Body of pancreas (tissue), 4 donors: ENCODE measurements around the gene TTLL11.

ENCODE experiments used
- POLR2A ChIP-seq, 3 donors: fragments of 450-650 bp; IDR thresholded peaks; one replicate each; pipeline ENCODE4 v1.6.1; 2016; ENCODE audit warnings: antibody characterized with exemption in 3 of 3, mild to moderate bottlenecking in 2 of 3
- TF ChIP-seq, protein P1 (sequence below), 7 experiments: fragments of 450-650 bp in 4 of 7; fragments of 200-600 bp in 3 of 7; sonication (generic) in 3 of 7; IDR thresholded peaks; one replicate each; pipeline ENCODE4 v1.5.1; 2016 to 2019; ENCODE audit warnings: antibody characterized with exemption in 7 of 7

- no peak for TF ChIP-seq POLR2A (IDR thresholded peaks at IDR 0.05)
- TF ChIP-seq, protein P1, sequence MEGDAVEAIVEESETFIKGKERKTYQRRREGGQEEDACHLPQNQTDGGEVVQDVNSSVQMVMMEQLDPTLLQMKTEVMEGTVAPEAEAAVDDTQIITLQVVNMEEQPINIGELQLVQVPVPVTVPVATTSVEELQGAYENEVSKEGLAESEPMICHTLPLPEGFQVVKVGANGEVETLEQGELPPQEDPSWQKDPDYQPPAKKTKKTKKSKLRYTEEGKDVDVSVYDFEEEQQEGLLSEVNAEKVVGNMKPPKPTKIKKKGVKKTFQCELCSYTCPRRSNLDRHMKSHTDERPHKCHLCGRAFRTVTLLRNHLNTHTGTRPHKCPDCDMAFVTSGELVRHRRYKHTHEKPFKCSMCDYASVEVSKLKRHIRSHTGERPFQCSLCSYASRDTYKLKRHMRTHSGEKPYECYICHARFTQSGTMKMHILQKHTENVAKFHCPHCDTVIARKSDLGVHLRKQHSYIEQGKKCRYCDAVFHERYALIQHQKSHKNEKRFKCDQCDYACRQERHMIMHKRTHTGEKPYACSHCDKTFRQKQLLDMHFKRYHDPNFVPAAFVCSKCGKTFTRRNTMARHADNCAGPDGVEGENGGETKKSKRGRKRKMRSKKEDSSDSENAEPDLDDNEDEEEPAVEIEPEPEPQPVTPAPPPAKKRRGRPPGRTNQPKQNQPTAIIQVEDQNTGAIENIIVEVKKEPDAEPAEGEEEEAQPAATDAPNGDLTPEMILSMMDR (IDR thresholded peaks at IDR 0.05): no peak
These were observed 153.5 kb downstream of the TTLL11 start for GRCh38 chr9:121939643-121940042.
